ENCODE results near the gene GRIA1. TPM values are rescaled to one million over a fixed set of nuclear protein-coding genes. Genes with fewer than 3 reads are reported as not detected.

Gene GRIA1
- total RNA-seq, 2 donors from 2014 or later: not detected

GRCh38 chr5:153636670-153637451, 146.4 kb downstream of the GRIA1 start:
- no peak for DNase-seq
- no peak overlapping the region for H3K4me3 Mint-ChIP-seq
- no peaks in the 10 kb centered on the region for H3K36me3 Mint-ChIP-seq (ENCODE audit: low read depth)
- ATAC-seq: no peak
- no peaks in the 10 kb centered on the region for H3K4me1 Mint-ChIP-seq
- no peak overlapping the region for H3K27ac Mint-ChIP-seq
- no peaks in the 10 kb centered on the region for H3K9me3 ChIP-seq (ENCODE audit: control insufficient read depth, low read length, poor library complexity, severe bottlenecking)
- peaks cover 5% of the 10 kb centered on the region for H3K27me3 Mint-ChIP-seq

GRCh38 chr5:153640293-153640692, 149.8 kb downstream of the GRIA1 start:
- no peaks in the 10 kb centered on the region for H3K9me3 ChIP-seq (ENCODE audit: control insufficient read depth, low read length, poor library complexity, severe bottlenecking)
- DNase-seq (no peak), ATAC-seq (no peak)
- H3K27ac Mint-ChIP-seq: no peak overlapping the region
- H3K36me3 Mint-ChIP-seq (ENCODE audit: low read depth): no peaks in the 10 kb centered on the region
- H3K27me3 Mint-ChIP-seq: peaks cover 5% of the 10 kb centered on the region
- H3K4me3 Mint-ChIP-seq: no peak overlapping the region
- H3K4me1 Mint-ChIP-seq: no peaks in the 10 kb centered on the region

- Mint-ChIP-seq H3K27ac (no peak overlapping the region), H3K4me1 (no peaks in the 10 kb centered on the region), H3K4me3 (no peak overlapping the region), H3K36me3 (ENCODE audit: low read depth) (no peaks in the 10 kb centered on the region), H3K27me3 (peaks cover 5% of the 10 kb centered on the region)
- no peaks in the 10 kb centered on the region for H3K9me3 ChIP-seq (ENCODE audit: control insufficient read depth, low read length, poor library complexity, severe bottlenecking)
- no peak for DNase-seq
- ATAC-seq: no peak
Measured at GRCh38 chr5:153641183-153641688, 150.8 kb downstream of the GRIA1 start.

GRCh38 chr5:153654504-153655200, 164.2 kb downstream of the GRIA1 start:
- H3K27ac Mint-ChIP-seq: no peak overlapping the region
- no peak for DNase-seq
- H3K9me3 ChIP-seq (ENCODE audit: control insufficient read depth, low read length, poor library complexity, severe bottlenecking): no peaks in the 10 kb centered on the region
- no peak overlapping the region for H3K4me3 Mint-ChIP-seq
- peaks cover 18% of the 10 kb centered on the region for H3K27me3 Mint-ChIP-seq
- no peak for ATAC-seq
- no peaks in the 10 kb centered on the region for H3K36me3 Mint-ChIP-seq (ENCODE audit: low read depth)
- no peaks in the 10 kb centered on the region for H3K4me1 Mint-ChIP-seq

GRCh38 chr5:153655201-153655510, 164.7 kb downstream of the GRIA1 start:
- H3K4me1 Mint-ChIP-seq: no peaks in the 10 kb centered on the region
- no peak overlapping the region for H3K27ac Mint-ChIP-seq

GRCh38 chr5:153658149-153658548, 167.7 kb downstream of the GRIA1 start:
- H3K27ac Mint-ChIP-seq: no peak overlapping the region
- no peak overlapping the region for H3K4me3 Mint-ChIP-seq
- no peaks in the 10 kb centered on the region for H3K4me1 Mint-ChIP-seq
- ATAC-seq (no peak), DNase-seq (no peak)
- H3K9me3 ChIP-seq (ENCODE audit: control insufficient read depth, low read length, poor library complexity, severe bottlenecking): no peaks in the 10 kb centered on the region
- no peaks in the 10 kb centered on the region for H3K36me3 Mint-ChIP-seq (ENCODE audit: low read depth)
- H3K27me3 Mint-ChIP-seq: peaks cover 18% of the 10 kb centered on the region

More at GRCh38 chr5:153655201-153655510, 164.7 kb downstream of the GRIA1 start:
- Mint-ChIP-seq H3K36me3 (ENCODE audit: low read depth) (no peaks in the 10 kb centered on the region), H3K27me3 (peaks cover 18% of the 10 kb centered on the region), H3K4me3 (no peak overlapping the region)
- ATAC-seq: no peak
- no peaks in the 10 kb centered on the region for H3K9me3 ChIP-seq (ENCODE audit: control insufficient read depth, low read length, poor library complexity, severe bottlenecking)
- no peak for DNase-seq

GRCh38 chr5:153658606-153659005, 168.1 kb downstream of the GRIA1 start:
- Mint-ChIP-seq H3K36me3 (ENCODE audit: low read depth) (no peaks in the 10 kb centered on the region), H3K27me3 (peaks cover 18% of the 10 kb centered on the region)
- no peak for ATAC-seq

GRCh38 chr5:153659039-153659736, 168.7 kb downstream of the GRIA1 start:
- Mint-ChIP-seq H3K27ac (no peak overlapping the region), H3K4me3 (no peak overlapping the region), H3K36me3 (ENCODE audit: low read depth) (no peaks in the 10 kb centered on the region), H3K4me1 (no peaks in the 10 kb centered on the region), H3K27me3 (peaks cover 16% of the 10 kb centered on the region)
- no peaks in the 10 kb centered on the region for H3K9me3 ChIP-seq (ENCODE audit: control insufficient read depth, low read length, poor library complexity, severe bottlenecking)
- DNase-seq (no peak), ATAC-seq (no peak)

More at GRCh38 chr5:153658606-153659005, 168.1 kb downstream of the GRIA1 start:
- H3K9me3 ChIP-seq (ENCODE audit: control insufficient read depth, low read length, poor library complexity, severe bottlenecking): no peaks in the 10 kb centered on the region
- no peak for DNase-seq
- Mint-ChIP-seq H3K4me3 (no peak overlapping the region), H3K27ac (no peak overlapping the region), H3K4me1 (no peaks in the 10 kb centered on the region)

- Mint-ChIP-seq H3K27me3 (peaks cover 17% of the 10 kb centered on the region), H3K4me3 (no peak overlapping the region), H3K36me3 (ENCODE audit: low read depth) (no peaks in the 10 kb centered on the region), H3K4me1 (no peaks in the 10 kb centered on the region), H3K27ac (no peak overlapping the region)
- no peak for ATAC-seq
- no peaks in the 10 kb centered on the region for H3K9me3 ChIP-seq (ENCODE audit: control insufficient read depth, low read length, poor library complexity, severe bottlenecking)
- no peak for DNase-seq
Measured at GRCh38 chr5:153660919-153661318, 170.4 kb downstream of the GRIA1 start.

- no peaks in the 10 kb centered on the region for H3K4me1 Mint-ChIP-seq
- H3K9me3 ChIP-seq (ENCODE audit: control insufficient read depth, low read length, poor library complexity, severe bottlenecking): no peaks in the 10 kb centered on the region
- ATAC-seq: no peak
- H3K27me3 Mint-ChIP-seq: peaks cover 17% of the 10 kb centered on the region
- no peaks in the 10 kb centered on the region for H3K36me3 Mint-ChIP-seq (ENCODE audit: low read depth)
- H3K27ac Mint-ChIP-seq: no peak overlapping the region
- H3K4me3 Mint-ChIP-seq: no peak overlapping the region
- DNase-seq: no peak
Measured at GRCh38 chr5:153661897-153662296, 171.4 kb downstream of the GRIA1 start.

- Mint-ChIP-seq H3K4me1 (no peaks in the 10 kb centered on the region), H3K27ac (no peak overlapping the region), H3K36me3 (ENCODE audit: low read depth) (no peaks in the 10 kb centered on the region), H3K27me3 (peaks cover 4% of the 10 kb centered on the region), H3K4me3 (no peak overlapping the region)
- DNase-seq: no peak
- no peaks in the 10 kb centered on the region for H3K9me3 ChIP-seq (ENCODE audit: control insufficient read depth, low read length, poor library complexity, severe bottlenecking)
- ATAC-seq: no peak
Measured at GRCh38 chr5:153670101-153670500, 179.6 kb downstream of the GRIA1 start.

- no peaks in the 10 kb centered on the region for H3K4me1 Mint-ChIP-seq
- no peak for ATAC-seq
- H3K27ac Mint-ChIP-seq: no peak overlapping the region
Measured at GRCh38 chr5:153671653-153672346, 181.3 kb downstream of the GRIA1 start.

More at GRCh38 chr5:153671653-153672346, 181.3 kb downstream of the GRIA1 start:
- no peak for DNase-seq
- Mint-ChIP-seq H3K4me3 (no peak overlapping the region), H3K36me3 (ENCODE audit: low read depth) (no peaks in the 10 kb centered on the region), H3K27me3 (no peaks in the 10 kb centered on the region)
- H3K9me3 ChIP-seq (ENCODE audit: control insufficient read depth, low read length, poor library complexity, severe bottlenecking): no peaks in the 10 kb centered on the region

Measured in T-helper 17 cell (primary cell).